SJCRH30 (cell line): ENCODE data around the gene ANAPC5. TPM values are rescaled to one million over a fixed set of nuclear protein-coding genes. Genes with fewer than 3 reads are reported as not detected.
"Not testable (repeated sequence)": the region's sequence is repeated elsewhere in the genome, so short reads cannot be mapped to it uniquely, and the experiment has no call there.

Source experiments
- DNase-seq, 2 experiments: peaks; one replicate each; pipeline ENCODE4 v3.0.0-alpha.2; 2015 to 2020
- H3K27ac ChIP-seq: fragments of 250-450 bp; sonication (Bioruptor Pico); 2 replicates; pipeline ENCODE4 v1.5.1; 2020; ENCODE audit warnings: mild to moderate bottlenecking, moderate library complexity
- H3K27me3 ChIP-seq: fragments of 250-450 bp; sonication (Bioruptor Pico); 2 replicates; pipeline ENCODE4 v1.5.1; 2020; ENCODE audit warnings: mild to moderate bottlenecking, moderate library complexity
- H3K36me3 ChIP-seq: fragments of 250-450 bp; sonication (Bioruptor Pico); 2 replicates; pipeline ENCODE4 v1.5.1; 2020; ENCODE audit warnings: mild to moderate bottlenecking, moderate library complexity
- H3K4me1 ChIP-seq: fragments of 250-450 bp; sonication (Bioruptor Pico); 2 replicates; pipeline ENCODE4 v1.5.1; 2020; ENCODE audit warnings: mild to moderate bottlenecking, moderate library complexity
- H3K4me3 ChIP-seq: fragments of 250-450 bp; sonication (Bioruptor Pico); 2 replicates; pipeline ENCODE4 v1.5.1; 2020; ENCODE audit warnings: mild to moderate bottlenecking, moderate library complexity
- H3K9me3 ChIP-seq: fragments of 250-450 bp; sonication (Bioruptor Pico); replicated peaks from 2 replicates; pipeline ENCODE4 v1.5.1; 2020; ENCODE audit warnings: mild to moderate bottlenecking, moderate library complexity
- total RNA-seq: library from RNA; depleted of rRNA; stranded (reverse); fragments of >200 nt; shearing (Covaris generic); gene quantifications from 2 replicates; pipeline ENCODE4 v1.2.3, GENCODE V29; 2014

ANAPC5 gene
- total RNA-seq, 1 experiment from 2014 or later, result 115 TPM

DNA sequence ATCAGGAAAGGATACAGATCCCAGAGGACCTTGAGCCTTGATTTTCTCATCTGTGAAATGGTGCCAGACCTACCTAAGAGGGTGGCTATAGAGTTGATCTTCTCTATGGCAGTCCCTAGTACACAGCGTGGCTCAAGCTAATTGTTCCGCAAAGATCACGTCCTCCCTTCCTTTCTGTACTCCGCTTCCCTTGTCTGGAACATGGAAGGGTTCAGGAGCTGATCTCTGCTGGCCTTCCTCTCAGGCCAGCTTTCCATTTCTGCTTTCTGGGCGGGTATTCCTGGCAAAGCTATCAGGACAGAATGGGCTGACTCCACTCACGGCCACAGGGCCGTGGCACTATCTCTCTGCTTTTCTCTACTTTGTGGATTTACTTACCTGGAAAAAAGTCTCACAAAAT lies 62.2 kb downstream of the ANAPC5 start:
- Histone ChIP-seq H3K36me3 (peaks cover 3% of the 10 kb centered on the region; the same call in 1 of the 2 replicates), H3K9me3 (no peaks in the 10 kb centered on the region), H3K27me3 (no peaks in the 10 kb centered on the region), H3K4me1 (no peaks in the 10 kb centered on the region), H3K4me3 (no peak overlapping the region), H3K27ac (no peak overlapping the region)
- no peak for DNase-seq

DNA sequence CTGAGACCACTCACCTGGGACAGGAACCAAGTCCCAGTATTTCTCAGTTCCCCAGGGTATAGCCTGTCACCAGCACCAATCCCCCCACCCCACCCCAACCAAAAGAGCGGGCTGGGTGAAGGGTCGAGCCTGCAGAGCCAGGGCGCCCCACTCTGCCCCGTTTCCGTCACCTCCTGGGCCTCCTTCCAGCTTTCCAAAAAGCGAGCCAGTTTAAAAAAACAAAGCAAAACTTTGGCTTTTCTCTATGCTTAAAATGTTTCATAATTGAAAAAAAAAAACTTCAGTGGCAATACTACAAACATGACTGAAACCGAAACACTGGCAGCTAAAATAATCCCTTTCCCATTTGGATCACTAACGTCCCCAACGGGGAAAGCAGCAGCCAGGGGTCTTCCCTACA lies 63.2 kb downstream of the ANAPC5 start:
- no peak overlapping the region for H3K4me3 ChIP-seq
- no peak for DNase-seq
- no peaks in the 10 kb centered on the region for H3K27me3 ChIP-seq
- H3K9me3 ChIP-seq, result no peaks in the 10 kb centered on the region
- peaks cover 3% of the 10 kb centered on the region; the same call in 1 of the 2 replicates for H3K36me3 ChIP-seq
- no peaks in the 10 kb centered on the region for H3K4me1 ChIP-seq
- H3K27ac ChIP-seq, result no peak overlapping the region

DNA sequence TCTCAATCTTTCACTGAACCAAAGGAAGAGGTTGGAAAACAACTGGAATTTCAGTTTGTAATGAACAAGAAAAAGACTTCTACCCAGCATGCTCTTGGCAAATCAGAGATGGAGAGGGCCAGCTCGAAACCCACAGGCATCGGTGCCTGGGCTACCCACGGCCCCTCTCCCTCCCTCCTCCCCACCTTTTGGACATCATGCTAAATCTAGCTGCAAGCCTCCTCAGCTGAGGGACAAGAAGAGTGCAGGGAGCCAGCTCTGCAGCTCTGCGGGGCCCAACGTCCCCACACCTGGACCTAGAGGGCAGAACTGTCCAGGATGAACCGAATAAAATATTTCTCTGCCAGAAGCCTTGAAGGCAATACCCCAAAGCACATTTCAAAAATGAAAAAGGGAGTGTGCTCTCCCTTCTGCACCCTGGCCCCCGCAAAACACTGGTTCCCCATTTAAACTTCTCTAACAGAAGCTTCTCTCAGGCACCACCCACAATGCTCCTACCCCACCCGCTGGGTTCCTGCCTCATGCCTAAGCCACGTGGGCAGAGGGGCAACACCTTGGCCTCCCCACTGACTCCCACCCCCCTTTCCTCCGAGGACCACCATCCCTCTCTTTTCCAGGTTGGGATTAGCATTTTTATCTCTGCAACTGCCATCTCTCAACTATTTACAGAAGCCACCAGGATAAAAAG lies 63.9 kb downstream of the ANAPC5 start:
- no peaks in the 10 kb centered on the region for H3K4me1 ChIP-seq
- no peaks in the 10 kb centered on the region for H3K27me3 ChIP-seq
- DNase-seq, result no peak
- no peaks in the 10 kb centered on the region for H3K9me3 ChIP-seq
- H3K27ac ChIP-seq, result no peak overlapping the region
- H3K36me3 ChIP-seq, result peaks cover 3% of the 10 kb centered on the region; the same call in 1 of the 2 replicates
- no peak overlapping the region for H3K4me3 ChIP-seq

DNA sequence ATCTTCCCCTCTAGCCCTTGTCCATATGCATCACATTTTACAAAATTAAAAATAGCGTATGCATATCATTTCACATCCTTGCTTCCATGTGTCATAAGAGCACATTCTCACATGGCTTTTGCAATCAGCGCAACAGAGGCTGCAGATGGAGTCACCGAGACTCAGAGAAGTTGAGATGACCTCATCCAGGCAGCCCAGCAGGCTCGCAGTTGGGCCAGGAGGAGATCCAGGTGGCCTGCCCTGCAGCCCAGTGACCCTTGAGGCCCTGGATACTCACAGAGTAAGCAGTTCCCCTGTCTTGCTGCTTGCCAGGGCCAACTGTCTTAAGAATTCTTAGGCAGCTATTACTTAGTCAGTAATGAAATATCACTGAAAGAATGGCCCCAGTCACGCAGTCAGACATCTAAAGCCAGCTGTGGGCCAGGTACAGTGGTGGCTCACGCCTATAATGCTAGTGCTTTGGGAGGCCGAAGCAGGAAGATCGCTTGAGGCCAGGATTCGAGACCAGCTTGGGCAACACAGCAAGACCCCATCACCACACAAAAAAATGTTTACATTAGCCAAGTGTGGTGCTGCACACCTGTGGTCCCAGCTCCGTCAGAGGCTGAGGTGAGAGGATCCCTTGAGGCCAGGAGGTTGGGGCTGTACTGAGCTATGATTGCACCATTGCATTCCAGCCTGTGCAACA lies 64.8 kb downstream of the ANAPC5 start:
- DNase-seq, result no peak
- no peak overlapping the region for H3K4me3 ChIP-seq
- H3K9me3 ChIP-seq, result no peaks in the 10 kb centered on the region
- no peak overlapping the region for H3K27ac ChIP-seq
- no peaks in the 10 kb centered on the region for H3K4me1 ChIP-seq
- peaks cover 3% of the 10 kb centered on the region; the same call in 1 of the 2 replicates for H3K36me3 ChIP-seq
- H3K27me3 ChIP-seq, result no peaks in the 10 kb centered on the region

DNA sequence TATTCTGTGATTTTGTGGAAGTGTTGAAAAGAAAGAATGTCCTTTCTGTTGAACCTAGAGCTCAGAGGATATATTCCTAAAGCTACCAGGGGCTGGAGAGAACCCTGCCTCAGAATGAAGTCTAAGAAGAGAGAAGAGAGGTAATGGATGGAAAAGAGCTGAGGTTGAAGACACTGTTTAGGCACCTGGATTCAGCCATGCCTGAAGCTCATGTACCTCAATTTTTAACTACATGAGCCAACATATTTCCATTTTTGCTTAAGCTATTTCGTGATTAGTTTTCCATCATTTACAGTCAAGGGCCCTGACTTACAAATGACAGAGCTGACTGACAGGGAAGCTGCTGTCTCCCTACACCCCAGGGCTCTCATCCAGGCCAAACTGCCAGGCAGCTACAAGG lies 66.4 kb downstream of the ANAPC5 start:
- Histone ChIP-seq H3K9me3 (no peaks in the 10 kb centered on the region), H3K4me1 (no peaks in the 10 kb centered on the region), H3K27me3 (no peaks in the 10 kb centered on the region), H3K27ac (no peak overlapping the region), H3K36me3 (no peaks in the 10 kb centered on the region), H3K4me3 (no peak overlapping the region)
- DNase-seq, result no peak

DNA sequence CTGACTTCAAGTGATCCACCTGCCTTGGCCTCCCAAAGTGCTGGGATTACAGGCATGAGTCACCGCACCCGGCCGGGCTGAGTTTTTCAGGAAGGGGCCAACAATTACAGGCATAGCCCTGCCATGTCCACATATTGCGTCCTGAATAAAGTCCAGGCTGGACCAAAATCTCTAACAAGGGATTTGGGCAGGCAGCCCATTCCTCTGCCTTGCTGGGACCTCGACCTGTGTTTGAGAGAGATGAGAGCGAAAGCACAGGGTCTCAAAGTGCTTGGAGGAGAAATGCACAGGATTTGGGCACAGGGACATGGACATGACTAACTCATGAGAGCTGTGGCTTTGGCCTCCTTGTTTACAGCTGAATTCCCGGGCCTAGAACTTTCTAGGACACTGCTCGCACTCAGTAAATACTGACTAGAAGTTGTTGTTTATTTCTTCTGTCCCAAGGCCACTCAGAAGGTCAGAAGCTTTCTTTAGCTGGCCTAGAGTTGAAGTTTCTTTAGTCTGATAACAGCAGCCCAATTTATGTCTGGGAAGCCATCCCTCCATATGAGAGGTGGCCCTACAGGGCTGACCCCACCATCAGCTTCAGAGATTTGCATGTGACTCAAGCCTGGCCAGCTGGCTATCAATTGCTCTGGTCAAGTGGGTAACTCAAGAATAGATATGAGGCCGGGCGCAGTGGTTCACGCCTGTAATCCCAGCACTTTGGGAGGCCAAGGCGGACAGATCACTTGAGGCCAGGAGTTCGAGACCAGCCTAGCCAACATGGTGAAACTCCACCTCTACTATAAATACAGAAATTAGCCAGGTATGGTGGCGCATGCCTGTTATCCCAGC lies 67.4 kb downstream of the ANAPC5 start:
- Histone ChIP-seq H3K27me3 (no peaks in the 10 kb centered on the region), H3K9me3 (no peaks in the 10 kb centered on the region), H3K4me1 (no peaks in the 10 kb centered on the region), H3K4me3 (no peak overlapping the region), H3K27ac (no peak overlapping the region), H3K36me3 (no peaks in the 10 kb centered on the region)
- no peak for DNase-seq

DNA sequence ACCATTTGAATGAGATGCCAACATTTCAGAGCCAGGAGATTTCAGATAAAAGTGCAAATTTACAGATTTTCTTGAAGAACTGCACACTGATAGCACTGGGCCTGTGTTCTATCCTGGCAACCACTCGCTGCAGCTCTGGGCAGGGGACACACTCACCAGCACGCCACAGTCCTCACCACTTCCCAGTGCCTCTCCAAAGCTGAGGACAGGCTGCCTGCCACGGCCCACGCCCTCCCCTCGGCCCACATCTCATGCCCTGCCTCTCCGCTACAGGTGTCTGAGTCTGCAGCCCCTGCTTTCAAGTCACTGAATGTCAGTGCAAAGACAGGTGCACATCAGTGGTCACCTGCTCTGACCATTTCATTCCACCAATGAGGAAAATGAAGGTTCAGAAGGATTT lies 68.4 kb downstream of the ANAPC5 start:
- Histone ChIP-seq H3K4me3 (no peak overlapping the region), H3K4me1 (no peaks in the 10 kb centered on the region), H3K27ac (no peak overlapping the region), H3K36me3 (no peaks in the 10 kb centered on the region), H3K9me3 (no peaks in the 10 kb centered on the region), H3K27me3 (no peaks in the 10 kb centered on the region)
- DNase-seq, result no peak

DNA sequence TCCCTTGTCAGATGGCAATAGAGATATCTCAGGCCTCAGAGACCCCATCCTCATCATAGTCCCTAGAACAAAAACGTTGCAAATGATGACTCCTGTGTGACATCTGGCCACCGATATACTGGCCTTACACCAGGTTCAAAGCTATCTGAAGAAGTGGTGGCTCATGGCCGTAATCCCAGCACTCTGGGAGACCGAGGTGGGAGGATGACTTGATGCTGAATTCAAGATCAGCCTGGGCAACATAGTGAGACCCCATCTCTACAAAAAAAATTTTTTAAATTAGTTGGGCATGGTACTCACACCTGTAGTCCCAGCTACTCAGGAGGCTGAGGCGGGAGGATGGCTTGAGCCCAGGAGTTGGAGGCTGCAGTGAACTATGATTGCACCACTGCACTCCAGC lies 68.8 kb downstream of the ANAPC5 start:
- no peak for DNase-seq
- H3K4me3 ChIP-seq, result no peak overlapping the region
- no peak overlapping the region for H3K27ac ChIP-seq
- H3K9me3 ChIP-seq, result no peaks in the 10 kb centered on the region
- no peaks in the 10 kb centered on the region for H3K4me1 ChIP-seq
- no peaks in the 10 kb centered on the region for H3K27me3 ChIP-seq
- no peaks in the 10 kb centered on the region for H3K36me3 ChIP-seq

DNA sequence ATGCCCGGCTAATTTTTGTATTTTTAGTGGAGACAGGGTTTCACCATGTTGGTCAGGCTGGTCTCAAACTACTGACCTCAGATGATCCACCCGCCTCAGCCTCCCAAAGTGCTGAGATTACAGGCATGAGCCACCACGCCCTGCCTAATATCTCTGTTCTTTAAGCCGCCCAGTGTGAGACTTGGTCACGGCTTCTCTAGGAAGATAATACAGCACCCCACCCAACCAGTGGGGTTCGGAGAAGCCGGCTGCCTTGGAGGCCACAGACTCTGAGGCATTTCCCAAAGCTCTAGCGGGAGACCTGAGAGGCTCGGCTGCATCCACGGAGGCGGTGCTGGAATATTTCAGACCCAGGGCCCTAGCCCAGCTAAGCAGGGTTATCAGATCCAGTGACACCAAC lies 69.3 kb downstream of the ANAPC5 start:
- H3K27ac ChIP-seq, DNase-seq, H3K4me3 ChIP-seq, H3K4me1 ChIP-seq, H3K9me3 ChIP-seq, H3K27me3 ChIP-seq, H3K36me3 ChIP-seq: not testable (repeated sequence)

DNA sequence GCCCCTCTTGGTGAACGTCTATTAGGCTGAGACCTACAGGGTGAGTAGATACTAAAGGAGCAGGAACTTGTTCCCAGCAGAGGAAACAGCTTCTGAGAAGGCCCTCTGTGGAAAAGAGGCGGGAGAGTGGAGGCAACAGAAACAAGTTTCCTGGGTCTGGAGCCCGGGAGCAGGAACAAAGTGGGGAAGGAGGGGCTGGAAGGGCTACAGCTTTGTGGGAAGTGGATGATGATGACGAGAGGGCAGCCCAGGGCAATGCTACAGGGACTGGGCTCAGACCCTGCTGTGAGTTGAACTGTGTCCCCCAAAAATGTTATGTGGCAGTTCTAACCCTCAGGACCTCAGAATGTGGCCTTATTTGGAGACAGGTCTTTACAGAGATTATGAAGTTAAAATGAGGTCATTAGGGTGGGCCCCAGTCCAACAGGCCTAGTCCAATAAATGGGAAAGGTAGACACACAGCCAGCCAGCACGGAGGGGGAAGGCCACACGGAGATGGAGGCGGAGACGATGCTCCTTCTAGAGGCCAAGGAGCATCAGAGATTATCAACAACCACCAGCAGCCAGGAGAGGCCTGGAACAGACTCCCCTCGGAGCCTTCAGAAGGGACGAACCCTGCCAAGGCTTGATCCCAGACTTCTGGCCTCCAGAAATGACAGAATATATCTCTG lies 70.0 kb downstream of the ANAPC5 start:
- no peak overlapping the region for H3K27ac ChIP-seq
- DNase-seq, result no peak
- H3K27me3 ChIP-seq, result no peaks in the 10 kb centered on the region
- no peaks in the 10 kb centered on the region for H3K9me3 ChIP-seq
- no peak overlapping the region for H3K4me3 ChIP-seq
- no peaks in the 10 kb centered on the region for H3K4me1 ChIP-seq
- no peaks in the 10 kb centered on the region for H3K36me3 ChIP-seq

DNA sequence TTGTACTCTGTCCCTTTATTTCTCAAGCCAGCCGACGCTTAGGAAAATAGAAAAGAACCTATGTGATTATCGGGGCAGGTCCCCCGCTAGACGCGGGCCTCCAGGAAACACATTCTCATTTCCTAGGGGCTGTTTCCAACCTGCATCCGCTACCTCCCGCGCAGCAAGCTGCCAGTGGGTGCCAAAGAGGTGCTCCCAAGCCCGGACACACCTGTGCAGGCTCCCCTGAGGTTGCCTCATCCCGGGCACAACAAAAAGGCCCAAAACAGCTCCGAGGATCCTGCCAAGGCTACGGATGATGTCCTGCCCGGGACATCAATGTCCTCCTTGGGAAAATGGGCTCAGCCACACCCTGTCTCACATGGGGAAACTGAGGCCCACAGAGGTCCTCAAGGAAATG lies 71.1 kb downstream of the ANAPC5 start:
- H3K27me3 ChIP-seq, H3K4me3 ChIP-seq, H3K9me3 ChIP-seq, H3K27ac ChIP-seq, H3K36me3 ChIP-seq, DNase-seq, H3K4me1 ChIP-seq: not testable (repeated sequence)

DNA sequence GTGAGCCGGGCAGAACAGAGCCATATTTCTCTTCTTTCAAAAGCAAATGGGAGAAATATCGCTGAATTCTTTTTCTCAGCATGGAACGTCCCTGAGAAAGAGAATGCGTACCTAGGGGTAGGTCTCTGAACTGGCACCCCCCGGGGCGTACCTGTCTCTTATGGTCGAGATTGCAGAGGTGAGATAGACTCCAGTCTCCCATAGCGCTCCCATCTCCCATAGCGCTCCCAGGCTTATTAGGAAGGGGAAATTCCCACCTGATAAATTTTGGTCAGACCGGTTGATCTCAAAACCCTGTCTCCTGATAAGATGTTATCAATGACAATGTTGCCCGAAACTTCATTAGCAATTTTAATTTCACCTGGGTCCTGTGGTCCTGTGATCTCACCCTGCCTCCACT lies 71.7 kb downstream of the ANAPC5 start:
- not testable (repeated sequence) for H3K36me3 ChIP-seq, H3K27ac ChIP-seq, H3K4me1 ChIP-seq, DNase-seq, H3K4me3 ChIP-seq, H3K27me3 ChIP-seq, H3K9me3 ChIP-seq

DNA sequence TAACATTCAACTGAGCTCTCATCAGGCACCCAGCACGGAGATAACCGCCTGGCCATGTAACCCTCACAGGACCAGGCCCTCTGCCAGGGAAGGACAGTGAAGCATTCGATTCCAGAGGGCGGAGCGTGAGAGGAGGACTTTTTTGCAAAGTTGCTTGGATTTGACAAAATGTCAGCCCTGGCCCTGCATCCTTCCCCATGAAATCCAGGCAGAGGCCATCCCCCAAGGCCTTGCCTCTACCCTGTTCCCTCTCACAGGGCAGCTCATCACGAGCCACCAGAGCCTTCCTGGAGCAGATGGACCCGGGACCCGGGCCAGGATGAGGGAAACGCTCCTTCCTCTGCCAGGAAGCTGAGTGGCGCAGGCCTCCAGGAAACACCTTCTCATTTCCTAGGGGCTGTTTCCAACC lies 72.7 kb downstream of the ANAPC5 start:
- Histone ChIP-seq H3K27ac (no peak overlapping the region), H3K36me3 (no peaks in the 10 kb centered on the region), H3K4me3 (no peak overlapping the region), H3K27me3 (no peaks in the 10 kb centered on the region), H3K9me3 (no peaks in the 10 kb centered on the region), H3K4me1 (no peaks in the 10 kb centered on the region)
- DNase-seq, result no peak

DNA sequence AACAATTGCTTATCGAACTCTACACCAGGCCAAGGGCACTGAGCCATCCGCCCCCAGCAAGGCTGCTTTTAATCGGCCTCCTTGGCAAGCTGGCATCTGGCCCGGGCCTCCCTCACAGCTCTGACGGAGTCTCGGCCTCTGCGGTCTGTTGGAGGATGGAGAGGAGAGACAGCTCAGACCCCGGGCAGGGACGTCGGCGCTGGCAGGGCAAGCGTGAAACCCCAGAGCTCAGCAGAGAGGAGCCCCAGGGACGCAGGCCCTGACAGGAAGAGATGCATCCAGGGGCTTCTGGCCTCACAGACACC lies 73.2 kb downstream of the ANAPC5 start:
- Histone ChIP-seq H3K4me3 (no peak overlapping the region), H3K4me1 (no peaks in the 10 kb centered on the region), H3K9me3 (no peaks in the 10 kb centered on the region), H3K27me3 (no peaks in the 10 kb centered on the region), H3K36me3 (no peaks in the 10 kb centered on the region), H3K27ac (no peak overlapping the region)
- no peak for DNase-seq
